Measurements from ENCODE around the gene CATSPER1.
"Not testable (repeated sequence)": the region's sequence is repeated elsewhere in the genome, so short reads cannot be mapped to it uniquely, and the experiment has no call there.

CATSPER1 gene

GRCh38 chr11:66051766-66052663 is 25.7 kb upstream of the CATSPER1 start, which contains the start of gene SF3B2:
SF3B2 (plus strand) TSS chr11:66052364; CDS start chr11:66052385, 21 bp downstream.
- DNase-seq (ENCODE audit: low read depth): peak; percentile 98

DNA sequence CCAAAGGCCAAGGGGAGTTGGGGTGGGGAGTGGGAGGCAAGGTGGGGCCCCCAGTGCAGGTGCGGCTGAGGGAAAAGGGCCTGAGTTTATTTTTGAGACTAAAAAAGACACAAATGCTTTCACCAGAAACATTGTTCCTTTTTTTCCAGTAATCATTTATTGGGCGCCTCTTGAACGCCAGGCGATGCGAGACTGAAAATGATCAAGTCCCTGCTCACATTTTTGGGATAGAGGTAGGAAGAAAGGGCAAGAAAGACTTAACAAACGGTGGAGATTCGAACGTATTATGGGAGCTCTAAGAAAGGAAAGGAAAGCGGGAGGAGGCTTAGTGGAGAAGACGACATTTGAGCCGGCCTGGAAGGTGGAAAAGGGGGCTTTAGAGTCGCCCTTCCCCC is 25.1 kb upstream of the CATSPER1 start:
- no peak for DNase-seq (ENCODE audit: low read depth)

GRCh38 chr11:66050581-66051231 is 24.4 kb upstream of the CATSPER1 start:
- no peak for DNase-seq (ENCODE audit: low read depth)

DNA sequence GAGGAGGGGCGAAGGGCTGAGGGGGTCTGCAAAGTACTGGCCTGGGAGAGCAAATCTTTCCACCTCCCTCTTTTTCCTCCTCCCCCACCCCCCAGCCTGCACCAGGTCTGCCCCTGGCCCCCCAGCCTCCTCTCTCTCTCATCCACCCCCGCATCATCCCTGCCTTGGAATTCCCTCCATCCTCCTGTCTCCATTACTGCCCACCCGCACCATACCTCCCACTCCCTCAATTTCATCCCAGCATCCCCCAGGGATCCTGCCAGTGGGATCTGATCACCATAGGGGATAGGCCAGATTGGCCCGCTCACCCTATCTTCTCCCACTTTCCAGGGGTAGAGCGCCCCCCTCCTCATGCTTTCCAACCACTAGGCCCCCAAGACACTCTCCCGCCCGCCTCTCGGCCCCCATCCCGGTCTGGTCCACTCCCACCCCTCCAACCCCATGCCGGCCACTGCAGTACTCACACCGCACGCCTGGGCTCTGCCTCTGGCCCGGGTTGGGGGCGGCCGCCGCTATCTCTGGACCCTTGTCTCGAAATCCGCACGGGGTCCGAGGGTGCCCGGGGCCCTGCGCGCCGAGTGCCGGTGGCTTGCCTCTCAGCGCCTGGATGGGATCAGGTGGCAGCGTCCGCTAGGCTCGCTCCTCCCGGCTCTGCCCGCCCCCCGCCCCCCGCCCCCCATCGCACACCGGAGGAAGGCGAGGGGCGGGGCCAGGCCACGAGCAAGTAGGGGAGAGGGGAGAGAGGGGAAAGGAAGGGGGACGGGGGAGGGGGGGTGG is 22.5 kb upstream of the CATSPER1 start, which contains the start of gene GAL3ST3:
TSS of gene GAL3ST3 (minus strand) at position 615 of the 777 bp plus-strand sequence. CDS start 3,746 bp downstream, outside the sequence.
- DNase-seq (ENCODE audit: low read depth): no peak

DNA sequence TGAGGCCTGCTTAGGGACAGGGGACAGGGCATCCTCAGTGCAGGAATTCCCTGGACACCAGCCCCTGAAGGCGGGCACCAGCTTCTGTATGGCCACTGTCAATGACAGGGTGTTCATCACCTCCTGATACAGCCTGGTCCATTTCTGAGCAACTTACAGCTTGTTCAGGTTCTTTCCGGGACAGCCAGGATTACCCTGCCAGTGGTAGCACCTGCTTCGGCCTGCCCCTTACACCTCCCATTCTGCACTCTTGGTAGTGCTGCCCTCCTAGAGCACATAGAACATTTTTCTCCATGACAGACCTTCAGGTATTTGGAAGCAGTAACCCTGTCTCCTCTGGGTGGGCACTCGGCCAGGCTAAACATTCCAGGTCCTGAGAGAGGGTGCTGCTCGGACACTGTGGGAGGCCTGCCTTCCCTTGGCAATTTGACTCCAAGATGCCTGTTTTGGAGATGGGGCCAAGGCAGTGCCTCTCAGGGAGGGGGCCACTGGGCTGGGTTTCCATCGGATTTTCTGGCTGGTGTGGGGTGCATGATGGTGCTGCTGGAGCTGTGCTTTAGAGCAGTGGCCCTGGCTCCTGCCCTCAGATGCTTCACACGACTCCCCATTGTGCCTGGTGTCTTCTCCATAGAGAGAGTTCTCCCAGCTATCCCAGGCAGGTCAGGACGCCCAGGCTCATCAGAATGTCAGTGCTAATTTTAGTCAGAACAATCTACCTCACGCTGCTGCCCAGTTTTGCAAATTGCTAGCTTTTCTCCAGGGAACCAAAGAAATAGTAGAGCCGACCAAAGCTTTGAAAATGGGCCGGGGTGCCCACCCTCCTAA is 21.5 kb upstream of the CATSPER1 start:
- DNase-seq (ENCODE audit: low read depth): no peak

- no peak for DNase-seq (ENCODE audit: low read depth)
Observed at GRCh38 chr11:66046901-66047300, 20.6 kb upstream of the CATSPER1 start.

- peak; percentile 64 for DNase-seq (ENCODE audit: low read depth)
Observed at GRCh38 chr11:66045177-66045639, 18.9 kb upstream of the CATSPER1 start.

GRCh38 chr11:66044757-66045156 is 18.5 kb upstream of the CATSPER1 start:
- no peak for DNase-seq (ENCODE audit: low read depth)

DNA sequence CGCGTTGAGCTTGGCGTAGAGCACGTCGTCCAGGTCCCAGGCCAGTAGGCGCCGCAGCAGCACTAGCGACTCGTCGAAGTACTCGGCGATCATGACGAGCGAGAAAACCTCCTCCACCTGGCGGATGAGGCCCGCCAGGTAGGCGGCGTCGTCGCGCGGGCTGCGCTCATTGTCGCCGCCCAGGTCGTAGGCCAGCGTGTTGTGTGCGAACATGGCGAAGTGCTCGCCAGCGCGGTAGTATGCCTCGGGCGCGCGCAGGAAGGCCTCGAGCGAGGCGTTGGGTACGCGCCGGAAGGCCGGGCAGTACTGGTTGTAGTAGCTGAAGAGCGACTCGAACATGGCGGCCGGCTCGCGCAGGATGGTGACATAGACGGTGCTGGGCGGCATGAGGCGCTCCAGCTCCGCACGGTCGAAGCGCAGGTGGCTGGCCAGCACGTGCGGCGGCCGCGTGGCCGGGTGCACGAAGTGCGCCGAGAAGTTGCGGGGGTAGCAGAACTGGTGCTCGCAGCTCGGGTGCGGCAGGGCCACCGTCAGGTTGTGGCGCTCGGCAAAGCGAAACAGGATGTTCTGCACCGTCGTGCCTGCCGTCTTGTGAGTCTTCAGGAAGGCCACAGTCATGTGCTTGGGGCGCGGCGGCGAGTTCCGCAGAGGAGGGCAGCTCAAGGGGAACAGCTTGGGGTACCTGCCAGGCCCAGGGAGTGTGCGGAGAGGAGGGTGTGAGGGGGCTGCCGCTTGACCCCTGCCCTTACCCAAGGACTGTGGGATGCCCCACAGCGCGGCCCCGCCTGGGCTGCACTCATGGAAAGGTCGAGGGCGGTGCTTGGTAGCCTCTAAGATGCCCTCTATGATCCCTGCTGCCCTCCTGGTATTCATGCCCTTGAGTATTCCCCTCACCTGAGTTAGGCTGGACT is 17.0 kb upstream of the CATSPER1 start:
- no peak for DNase-seq (ENCODE audit: low read depth)

DNA sequence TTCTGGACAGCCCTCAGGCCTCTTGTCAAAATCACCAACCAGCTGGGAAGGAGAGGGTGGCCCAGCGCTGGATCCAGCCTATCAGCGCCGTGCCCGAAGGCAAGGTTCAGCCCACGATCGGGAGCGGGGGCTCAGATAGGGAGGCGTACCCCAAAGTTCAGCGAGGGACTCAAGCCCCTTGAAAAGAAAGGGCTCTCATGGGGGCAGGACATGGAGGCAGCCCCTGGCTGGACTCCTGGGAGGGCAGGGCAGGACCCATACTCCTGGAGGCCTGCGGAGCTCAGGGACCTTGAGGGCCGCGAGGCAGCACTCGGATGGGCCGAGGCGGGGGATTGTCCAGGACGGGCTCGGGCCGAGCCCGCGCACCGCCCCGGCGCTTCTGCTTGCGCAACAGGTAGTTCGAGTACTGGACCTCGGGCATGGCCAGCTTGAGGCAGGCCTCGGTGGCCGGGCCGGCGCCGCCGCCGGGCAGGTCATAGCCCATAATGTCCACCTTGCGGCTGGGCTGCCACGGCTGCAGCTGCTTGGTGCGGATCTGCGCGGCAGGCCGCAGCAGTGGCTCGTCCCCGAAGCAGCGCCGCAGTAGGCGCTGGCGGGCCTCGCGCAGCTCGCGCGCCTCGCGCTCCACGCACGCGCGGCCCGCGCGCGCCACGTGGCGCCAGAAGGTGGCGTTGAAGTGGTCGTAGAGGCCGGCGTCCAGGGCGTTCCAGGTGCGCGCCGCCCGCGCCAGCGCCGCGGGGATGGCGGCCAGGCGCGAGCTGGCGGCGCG is 16.1 kb upstream of the CATSPER1 start:
- DNase-seq (ENCODE audit: low read depth): no peak

DNA sequence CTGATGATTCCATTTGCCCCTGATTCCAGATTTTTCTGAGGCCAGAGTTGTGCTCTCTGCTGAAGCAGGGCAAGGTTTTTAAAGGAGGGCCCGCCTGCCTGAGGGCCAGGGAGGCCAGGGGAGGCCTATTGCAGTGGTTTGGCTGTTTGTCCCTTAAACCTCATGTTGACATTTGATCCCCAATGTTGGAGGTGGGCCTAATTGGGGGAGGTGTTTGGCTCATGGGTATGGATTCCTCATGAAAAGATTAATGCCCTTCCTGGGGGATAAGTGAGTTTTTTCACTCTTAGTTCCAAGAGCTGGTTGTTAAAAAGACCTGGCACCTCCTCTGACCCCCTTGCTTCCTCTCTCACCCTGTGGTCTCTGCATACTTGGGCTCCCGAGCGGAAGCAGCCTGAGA is 13.5 kb upstream of the CATSPER1 start:
- DNase-seq (ENCODE audit: low read depth): no peak

DNA sequence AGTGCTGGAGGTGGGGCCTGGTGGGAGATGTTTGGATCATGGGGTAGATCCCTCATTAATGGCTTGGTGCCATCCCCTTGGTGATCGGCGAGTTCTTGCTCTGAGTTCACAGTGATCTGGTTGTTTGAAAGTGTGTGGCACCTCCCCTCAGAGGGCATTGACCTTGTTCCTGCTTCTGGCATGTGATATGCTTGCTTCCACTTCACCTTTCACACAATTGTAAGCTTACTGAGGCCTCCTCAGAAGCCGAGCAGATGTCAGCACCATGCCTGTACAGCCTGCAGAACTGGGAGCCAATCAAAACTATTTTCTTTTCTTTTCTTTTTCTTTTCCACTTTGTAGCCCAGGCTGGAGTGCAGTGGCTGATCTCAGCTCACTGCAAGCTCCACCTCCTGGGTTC is 11.0 kb upstream of the CATSPER1 start:
- DNase-seq (ENCODE audit: low read depth): no peak

DNA sequence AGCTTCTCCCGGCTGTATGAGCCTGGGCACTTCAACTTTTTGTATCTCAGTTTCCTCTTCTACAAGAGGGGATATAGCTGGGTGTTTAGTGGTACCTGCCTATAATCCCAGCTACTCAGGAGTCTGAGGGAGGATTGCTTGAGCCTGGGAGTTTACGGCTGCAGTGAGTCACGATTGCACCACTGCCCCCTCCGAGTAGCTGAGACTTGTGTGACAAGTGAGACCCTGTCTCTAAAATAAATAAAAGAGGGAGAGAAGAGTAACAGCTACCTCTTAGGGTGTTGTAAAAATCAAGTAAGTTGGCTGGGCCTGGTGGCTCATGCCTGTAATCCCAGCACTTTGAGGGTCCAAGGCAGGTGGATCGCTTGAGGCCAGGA is 10.0 kb upstream of the CATSPER1 start:
- DNase-seq (ENCODE audit: low read depth): no peak

- DNase-seq (ENCODE audit: low read depth): no peak
Observed at GRCh38 chr11:66035653-66036333, 9.5 kb upstream of the CATSPER1 start.

DNA sequence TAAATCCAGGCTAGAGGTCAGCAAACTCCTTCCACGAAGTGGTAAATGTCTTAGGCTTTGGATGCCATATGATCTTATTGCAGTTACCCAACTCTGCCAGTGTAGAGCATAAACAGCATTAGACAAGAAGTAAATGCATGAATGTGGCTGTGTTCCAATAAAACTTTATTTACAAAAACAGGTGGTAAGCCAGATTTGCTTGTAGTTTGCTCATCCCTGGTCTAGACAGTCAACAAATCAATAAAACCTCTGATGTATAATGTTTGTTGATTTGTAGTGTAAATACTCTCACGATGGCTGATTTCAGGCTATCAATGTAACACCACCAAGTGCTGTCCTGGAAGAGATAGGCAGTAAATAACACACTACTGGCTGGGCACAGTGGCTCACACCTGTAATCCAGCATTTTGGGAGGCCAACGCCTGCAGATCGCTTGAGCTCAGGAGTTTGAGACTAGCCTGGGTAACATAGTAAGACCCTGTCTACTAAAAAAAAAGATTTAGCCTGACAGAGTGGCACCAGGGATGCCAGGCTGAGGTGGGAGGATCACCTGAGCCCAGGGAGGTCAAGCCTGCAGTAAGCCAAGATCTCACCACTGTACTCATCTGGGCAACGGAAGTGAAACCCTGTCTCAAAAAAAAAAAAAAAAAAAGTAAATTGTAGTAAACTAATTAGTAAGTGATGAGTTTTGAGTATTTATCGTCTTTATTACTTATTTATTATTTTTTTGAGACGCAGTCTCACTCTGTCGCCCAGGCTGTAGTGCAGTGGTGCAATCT is 6.9 kb upstream of the CATSPER1 start:
- DNase-seq (ENCODE audit: low read depth): no peak

DNA sequence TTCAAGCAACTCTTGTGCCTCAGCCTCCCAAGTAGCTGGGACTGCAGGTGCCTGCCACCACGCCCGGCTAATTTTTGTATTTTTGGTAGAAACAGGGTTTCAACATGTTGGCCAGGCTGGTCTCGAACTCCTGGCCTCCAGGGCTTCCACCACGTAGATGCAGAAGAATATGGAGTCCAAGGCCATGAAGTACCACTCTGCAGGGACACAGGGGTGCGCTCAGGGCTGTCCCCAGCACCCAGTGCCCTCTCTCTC is 3.2 kb downstream of the CATSPER1 start:
- not testable (repeated sequence) for DNase-seq (ENCODE audit: low read depth)

- DNase-seq (ENCODE audit: low read depth): peak; percentile 45
Observed at GRCh38 chr11:66022401-66023185, 3.7 kb downstream of the CATSPER1 start.

Data from fibroblast of gingiva (primary cell).